TTC549 (cell line): ENCODE measurements around the gene LBHD1.
A peak's percentile ranks its signal among the peaks of the same experiment; 100 is the strongest.
"Not testable (repeated sequence)": the region's sequence is repeated elsewhere in the genome, so short reads cannot be mapped to it uniquely, and the experiment has no call there.

Experiments used
- FAIRE-seq: peaks from 2 replicates; lab custom pipeline; 2012; peaks lifted over from hg19 to GRCh38; lab: Jason Lieb, UNC

Gene LBHD1

DNA sequence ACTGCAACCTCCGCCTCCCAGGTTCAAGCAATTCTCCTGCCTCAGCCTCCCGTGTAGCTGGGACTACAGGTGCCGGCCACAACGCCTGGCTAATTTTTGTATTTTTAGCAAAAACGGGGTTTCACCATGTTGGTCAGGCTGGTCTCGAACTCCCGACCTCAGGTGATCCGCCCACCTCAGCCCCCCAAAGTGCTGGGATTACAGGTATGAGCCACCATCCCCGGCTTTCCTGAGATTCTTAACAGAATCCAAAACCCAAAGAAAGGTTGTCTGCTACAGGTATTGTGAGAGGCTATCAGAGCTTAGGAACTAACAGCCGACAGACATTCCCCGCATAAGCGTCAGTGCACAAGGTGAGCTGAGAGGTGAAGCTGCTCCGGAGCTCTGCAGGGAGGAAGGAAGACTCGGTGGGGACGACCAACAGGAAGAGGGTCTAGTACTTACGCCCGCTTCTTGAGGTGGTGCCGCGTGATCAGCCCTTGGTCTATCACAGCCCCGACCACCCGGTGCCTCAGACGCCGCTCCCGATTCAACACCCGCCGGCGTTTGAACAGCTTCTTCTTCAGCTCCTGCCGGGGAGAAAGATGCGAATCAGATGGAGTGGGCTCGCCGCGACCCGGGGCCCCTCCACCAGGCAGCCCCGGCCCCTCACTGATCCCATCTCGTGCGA lies 7.5 kb downstream of the LBHD1 start:
- no peak for FAIRE-seq

DNA sequence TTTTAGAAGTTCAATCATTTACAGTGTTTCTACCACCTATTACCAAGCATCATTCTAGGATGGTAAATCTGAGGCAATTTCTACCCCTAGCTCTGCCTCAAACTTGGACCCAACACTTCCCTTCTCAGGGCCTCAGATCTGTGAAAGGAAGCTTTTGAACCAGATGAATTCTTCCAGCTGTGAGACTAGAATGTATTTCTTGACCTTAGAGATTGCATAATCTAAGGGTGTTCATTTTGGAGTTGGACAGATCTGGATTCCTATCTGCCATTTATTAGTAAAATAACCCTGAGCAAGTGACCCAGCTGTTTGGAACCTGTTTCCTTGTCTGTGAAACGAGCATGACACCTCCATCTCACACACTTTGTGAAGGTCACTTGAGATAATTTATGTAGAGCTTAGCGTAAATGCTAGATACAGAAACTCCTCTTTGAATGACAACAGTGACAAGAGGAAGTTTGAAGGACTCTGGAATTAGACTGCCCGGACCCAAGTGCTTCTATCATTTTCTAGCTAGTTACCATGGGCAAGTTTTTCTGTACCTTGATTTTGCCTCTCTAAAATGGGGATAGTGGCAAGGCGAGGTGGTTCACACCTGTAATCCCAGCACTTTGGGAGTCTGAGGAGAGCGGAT lies 15.2 kb downstream of the LBHD1 start:
- no peak for FAIRE-seq

DNA sequence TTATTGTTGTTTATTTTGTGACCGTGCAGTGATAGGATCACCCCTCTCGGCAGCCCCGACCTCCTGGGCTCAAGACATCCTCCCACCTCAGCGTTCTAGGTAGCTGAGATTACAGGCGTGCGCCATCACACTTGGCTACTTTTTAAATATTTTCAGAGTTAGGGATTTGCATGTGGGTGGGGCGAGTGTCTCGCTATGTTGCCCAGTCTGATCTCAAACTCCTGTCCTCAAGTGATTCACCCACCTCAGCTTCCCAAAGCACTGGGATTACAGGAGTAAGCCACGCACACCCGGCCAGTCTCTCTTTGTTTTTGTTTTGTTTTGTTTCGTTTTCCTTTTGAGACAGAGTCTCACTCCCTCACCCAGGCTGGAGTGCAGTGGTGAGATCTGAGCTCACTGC lies 17.8 kb downstream of the LBHD1 start:
- no peak for FAIRE-seq

DNA sequence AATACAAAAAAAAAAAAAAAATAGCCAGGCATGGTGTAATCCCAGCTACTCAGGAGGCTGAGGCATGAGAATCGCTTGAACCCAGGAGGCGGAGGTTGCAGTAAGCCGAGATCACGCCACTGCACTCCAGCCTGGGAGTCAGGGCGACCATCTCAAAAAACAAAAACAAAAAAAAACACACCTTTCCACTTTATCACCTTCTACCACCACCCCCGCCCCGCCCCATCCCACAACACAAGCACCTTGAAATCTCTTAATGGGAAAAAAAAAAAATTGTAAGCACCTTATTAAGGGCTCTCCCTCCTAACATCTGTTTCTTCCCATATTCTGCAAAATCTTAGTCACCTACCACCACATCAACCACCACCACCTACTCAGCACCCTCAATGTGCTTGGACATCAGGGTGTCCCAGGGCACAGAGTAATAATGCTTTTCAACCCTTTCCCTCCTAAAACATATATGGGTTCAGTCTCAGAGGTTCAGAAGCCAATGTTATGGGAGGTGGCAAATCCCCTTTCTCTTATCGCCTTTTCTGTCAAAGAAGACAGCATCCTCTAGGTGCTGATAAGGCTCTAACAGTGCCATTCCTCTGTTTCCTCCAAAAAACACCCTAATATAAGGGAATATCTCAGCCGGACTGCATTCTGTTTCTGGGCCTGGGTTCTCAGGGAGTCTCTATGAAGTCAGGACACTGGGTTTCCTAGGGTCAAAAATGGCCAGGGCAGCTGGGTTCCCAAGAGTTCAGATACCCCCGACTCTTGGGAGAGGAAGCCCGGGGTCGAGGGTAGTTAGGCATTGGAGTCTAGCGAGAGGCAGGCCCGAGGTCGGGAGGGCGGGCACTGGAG lies 19.7 kb downstream of the LBHD1 start:
- no peak for FAIRE-seq

DNA sequence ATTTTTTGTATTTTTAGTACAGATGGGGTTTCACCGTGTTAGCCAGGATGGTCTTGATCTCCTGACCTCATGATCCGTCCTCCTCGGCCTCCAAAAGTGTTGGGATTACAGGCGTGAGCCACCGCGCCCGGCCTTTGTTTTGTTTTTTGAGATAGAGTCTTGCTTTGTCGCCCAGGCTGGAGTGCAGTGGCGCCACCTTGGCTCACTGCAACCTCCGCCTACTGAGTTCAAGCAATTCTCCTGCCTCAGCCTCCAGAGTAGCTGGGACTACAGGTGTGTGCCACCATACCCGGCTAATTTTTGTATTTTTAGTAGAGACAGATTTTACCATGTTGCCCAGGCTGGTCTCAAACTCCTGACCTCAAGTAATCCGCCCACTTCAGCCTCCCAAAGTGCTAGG lies 21.8 kb downstream of the LBHD1 start:
- FAIRE-seq = not testable (repeated sequence)

DNA sequence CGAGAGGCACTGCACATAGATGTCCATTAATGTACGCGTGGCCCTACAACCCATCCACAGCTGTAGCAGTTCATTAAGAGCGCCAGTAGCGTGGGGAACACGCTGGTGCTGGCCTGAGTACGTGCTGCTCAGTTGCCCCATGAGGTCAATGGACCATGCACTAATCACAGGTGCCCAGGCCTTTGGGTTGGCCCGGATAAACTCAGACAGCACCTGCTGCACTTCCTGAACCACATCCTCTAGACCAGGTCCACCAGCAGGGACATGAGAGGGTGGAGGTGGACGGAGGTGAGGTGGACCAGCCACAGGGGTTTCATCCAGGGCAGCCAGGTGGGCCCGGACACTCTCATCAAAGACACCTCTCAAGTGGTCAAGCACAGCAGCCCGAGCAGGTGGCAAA lies 22.6 kb downstream of the LBHD1 start:
- FAIRE-seq = no peak

DNA sequence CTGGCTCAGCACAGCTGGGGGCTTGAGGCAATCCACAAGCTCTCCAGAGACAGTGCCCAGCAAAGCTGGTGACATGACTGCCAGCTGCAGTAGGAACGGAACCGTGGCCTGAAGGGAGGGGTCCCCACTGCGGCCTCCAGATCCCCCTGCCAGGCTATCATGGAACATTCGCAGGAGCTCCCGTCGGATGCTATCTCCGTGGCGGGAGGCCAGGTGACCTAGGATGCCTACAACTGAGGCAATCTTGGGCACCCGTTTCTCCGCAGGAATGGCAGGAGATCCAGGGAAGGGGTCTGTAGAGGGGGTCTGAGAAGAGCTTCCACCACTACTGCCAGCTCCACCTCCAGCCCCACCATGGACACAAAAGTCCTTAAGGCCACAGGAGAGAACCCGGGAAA lies 23.1 kb downstream of the LBHD1 start:
- FAIRE-seq = no peak

DNA sequence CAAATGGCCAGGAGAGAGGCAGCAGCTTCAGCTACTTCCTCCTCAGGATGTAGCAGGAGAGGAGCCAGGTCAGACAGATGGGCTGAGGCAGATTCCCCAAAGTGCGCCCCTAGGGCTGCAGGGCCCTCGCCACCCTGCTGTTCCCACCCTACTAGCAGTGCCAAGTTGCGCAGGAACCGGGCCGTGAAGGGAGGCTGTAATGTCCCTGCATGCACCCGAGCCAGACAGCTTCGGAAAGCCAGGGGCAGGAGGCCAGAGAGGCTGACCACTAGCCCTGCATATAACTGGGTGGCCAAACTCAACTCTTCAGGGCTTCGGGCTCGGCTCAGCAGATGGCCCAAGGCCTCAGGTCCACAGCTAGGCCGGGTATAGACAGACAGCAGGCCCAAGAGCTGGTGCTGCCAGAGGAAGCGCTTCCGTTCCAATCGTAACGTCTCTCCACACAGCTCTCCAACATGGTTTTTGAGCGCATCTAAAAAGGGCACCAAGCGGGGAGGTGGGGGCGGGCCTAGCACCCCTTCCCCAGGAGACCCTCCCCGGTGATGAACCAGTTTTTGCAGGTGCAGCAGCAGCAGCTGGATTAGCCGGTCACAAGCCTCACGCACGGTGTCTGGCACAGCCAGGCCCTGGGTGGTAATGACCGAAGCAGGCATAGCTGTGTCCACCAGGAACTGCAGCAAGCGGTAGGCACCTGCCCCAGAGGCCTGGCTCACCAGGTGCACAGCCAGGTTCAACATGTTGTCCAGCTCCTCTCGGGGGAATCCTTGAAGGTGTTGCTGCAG lies 23.7 kb downstream of the LBHD1 start:
- FAIRE-seq = no peak

DNA sequence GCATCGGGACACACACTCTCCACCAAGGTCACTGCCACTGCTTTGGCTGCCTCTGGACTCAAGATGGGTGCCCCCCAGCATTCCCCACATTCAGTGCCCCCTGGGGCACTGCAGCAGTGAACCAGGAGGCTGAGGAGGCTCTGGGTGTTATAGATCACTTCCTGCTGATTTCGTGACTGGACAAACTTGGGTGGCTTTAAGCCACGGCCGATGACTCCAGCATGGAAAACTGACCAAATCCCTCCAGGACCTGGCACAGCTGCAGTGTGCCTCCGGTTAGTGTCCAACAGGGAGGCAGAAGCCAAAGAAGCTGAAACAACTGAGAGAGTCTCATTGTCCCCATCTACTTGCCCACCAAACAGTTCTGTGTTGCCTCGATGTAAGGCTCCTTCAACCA lies 24.5 kb downstream of the LBHD1 start:
- FAIRE-seq = no peak

DNA sequence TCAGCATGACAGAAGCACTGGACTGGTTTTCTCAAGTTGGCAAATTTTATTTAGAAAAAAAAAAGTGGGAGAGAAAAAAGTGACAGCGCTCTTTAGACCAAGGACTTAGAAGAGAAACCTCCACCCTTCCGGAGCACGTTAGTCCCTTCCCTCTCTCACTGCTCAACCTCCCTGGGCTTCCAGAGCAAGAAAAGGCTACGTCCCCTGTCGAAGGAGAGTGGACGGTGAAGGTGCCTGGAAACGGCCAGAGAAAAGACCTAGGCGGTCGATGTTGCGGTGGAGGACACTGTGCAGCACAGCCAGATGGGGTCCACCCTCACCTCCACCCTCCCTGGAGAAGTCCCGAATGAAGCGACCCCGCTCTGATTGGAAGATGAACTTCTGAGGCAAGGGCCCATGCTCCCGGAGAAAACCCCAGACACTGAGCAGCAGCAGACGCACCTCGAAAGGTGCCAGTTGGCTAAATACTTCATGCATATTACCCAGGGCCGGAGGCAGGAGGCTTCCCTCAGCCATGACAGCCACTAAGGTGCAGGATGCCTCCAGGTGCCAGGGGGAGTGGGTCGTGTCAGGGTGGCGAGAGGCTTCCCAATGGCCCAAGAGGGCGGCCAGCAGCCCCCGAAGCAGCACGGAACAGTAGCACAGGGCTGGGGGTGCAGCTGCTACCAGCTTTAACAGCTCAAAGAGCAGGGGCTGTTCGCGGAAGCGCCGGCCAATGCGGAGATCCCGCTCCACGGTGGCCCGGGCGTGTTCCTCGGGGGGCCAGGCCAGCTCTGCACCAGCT lies 25.1 kb downstream of the LBHD1 start:
- no peak for FAIRE-seq

DNA sequence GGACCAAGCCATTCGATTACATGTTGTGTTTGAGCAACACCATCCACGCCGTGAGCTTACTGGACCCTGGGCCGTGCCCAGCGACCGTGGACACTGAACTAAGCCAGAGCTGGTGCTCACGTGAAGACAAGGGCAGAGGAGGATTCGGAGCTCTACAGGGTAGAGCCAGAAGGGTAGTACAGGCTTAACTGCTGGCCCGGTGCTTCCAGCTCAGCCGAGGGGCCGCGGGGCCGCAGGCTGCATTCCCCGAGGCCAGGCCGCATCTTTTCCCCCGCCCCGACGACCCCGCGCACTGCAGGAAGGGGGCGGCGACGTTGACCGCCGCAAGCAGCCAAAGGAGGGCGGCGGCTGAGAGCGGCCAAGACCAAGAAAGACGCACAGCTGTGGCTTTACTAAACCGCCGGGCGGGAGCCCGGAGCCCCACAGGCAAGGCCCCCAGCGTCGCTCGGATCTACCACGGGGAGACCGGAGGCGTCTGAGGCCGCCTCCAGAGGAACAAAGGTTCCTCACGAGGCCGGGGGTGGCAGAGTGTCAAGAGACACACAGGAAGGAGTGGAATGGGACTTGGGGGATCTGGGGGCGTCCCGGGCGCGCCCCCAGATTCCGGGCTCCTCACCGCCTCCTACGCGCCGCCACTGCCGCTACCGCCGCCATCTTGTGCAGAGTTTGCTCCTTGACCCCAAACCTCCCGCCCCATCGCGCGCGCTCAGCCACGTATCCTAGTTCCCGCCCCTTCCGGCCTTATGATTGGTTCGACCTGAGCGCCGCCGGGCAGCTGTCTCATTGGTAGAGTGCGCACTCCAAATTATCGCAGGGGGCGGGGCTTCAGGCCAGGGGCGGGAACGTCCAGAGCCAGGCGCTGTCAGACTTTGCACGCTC lies 25.9 kb downstream of the LBHD1 start, which contains the start of gene GANAB:
Gene GANAB (minus strand): TSS at position 668 of the 879 bp plus-strand sequence. CDS start 14 bp downstream, at position 654.
- FAIRE-seq = peak; percentile 88

DNA sequence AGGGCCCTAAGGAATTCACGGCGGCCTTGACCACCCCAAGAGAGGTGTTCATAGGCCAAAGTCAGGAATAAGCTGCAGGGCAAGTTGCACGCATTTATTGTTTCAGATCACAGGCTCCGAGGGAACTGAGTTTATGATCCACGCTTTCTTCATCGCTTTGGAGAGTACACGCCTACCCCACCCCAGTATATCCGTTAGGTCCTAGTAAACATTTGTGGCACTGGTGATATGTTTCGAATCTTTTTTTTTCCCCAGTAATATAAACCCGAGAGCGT lies 26.5 kb downstream of the LBHD1 start:
- no peak for FAIRE-seq

DNA sequence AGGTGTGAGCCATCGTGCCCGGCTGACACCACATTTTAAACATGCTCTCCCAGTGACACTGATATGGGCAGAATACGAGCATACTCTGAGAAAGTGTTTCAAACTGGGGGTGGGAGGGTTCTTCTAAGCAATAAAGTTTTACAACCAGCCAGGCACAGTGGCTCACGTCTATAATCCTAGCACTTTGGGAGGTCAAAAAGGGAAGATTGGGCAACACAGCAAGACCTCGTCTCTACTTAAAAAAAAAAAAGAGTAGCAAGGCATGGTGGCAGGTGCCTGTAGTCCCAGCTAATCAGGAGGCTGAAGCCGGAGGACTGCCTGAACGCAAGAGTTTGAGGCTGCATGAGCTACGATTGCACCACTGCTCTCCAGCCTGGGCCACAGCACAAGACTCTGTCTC lies 27.8 kb downstream of the LBHD1 start:
- no peak for FAIRE-seq

DNA sequence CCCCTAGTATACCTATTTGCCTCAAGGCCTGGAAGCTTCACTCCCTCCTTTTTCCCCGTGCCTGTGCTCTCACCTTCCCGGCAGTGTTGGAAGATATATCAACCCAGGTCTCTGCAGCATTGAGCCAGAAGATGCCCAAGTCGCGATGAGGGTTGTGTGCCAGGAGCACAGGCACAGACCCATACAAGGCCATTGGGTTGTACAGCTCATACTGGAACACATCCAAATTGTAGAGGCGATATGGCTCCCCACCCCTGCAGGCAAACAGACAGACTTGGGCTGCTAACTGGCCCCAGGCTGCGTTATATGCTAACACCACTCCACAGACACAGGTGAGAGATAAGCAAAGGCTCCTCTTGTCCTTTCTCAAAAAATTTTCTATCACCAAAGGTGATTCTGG lies 39.6 kb downstream of the LBHD1 start:
- no peak for FAIRE-seq

DNA sequence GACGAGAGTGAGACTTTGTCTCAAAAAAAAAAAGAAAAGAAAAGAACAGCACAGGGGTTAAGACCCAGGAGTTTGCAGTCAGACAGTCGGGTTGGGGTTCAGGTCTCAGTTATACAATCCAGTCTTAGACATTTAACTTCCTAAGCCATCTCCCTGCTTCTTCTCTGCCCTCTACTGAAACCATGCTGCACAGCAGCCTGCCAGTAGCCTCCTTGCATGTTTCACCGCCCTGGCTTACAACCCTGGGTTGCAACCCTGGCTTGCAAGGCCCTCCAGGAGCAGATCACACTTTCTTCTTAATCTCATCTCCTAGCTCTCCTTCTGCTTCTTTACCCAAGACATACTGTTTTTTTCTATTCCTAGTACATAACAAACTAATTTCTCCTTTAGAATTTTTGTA lies 44.4 kb downstream of the LBHD1 start:
- FAIRE-seq = no peak

DNA sequence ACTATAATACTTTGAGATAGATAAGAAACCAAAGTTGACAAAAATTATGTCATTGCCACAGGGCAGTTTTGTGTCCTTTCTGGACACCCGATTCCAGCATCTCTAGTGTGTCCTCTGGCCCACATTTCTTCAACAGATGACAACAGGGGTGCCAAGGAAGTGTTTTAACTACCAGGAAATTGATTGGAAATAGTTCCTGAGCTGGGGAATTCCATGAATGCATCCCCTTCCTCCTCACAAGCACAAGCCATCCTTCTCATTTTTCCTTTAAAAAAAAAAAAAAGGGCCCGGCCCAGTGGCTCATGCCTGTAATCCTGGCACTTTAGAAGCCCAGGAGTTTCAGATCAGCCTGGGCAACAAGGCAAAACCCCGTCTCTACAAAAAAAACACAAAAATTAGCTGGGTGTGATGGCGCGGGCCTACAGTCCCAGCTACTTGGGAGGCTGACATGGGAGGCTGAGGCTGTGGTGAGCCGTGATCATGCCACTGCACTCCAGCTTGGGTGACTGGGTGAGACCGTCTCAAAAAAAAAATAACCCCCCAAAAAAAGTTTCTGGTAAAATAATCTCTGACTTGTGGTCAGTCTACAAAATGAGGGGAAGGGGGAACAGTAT lies 49.5 kb downstream of the LBHD1 start:
- FAIRE-seq = no peak

DNA sequence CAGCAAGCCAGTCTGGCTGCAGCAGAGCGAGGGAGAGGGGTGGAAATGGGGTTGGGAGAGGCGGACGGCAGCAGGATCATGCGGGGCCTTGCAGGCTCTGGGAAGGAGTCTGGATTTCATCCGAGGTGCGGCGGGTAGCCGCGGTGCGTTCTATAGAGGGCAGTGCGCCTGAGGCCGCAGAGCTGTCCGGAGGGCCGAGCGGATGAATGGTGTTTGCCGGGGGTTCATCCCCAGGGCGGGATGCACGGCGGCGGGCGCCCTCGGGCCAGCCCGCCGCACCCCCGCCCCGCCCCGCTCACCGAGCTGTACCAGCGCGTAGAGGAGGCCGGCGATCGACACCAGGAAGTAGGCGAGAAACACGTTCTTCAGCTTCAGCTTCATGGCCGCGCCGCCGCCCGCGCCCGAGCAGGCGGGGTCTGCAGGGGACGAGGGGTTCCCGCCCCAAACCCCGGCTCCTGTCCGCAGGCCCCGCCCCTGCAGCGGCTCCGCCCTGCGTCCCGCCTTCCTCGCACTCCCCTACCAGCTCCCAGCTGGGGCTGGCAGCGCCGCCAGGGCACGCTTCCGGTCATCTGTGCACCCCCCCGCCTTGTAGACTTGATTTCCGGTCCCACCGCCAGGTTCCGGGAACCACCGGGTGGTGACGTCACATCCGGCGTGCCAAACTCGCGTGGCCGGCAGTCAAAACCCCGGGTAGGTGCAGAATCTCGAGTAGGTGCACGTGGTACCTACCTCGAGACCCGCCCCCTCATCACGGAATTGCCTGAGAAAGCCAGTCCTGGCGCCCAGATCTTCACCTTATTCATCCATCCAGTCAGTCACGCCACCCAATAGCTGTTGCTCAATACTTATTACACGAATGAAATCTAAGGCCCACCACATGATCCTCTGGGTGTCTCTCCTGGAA lies 50.2 kb downstream of the LBHD1 start, which contains the start of gene B3GAT3:
Gene B3GAT3 (minus strand): TSS at position 420 of the 904 bp plus-strand sequence. CDS start 39 bp downstream, at position 381.
- peak; percentile 49 for FAIRE-seq

DNA sequence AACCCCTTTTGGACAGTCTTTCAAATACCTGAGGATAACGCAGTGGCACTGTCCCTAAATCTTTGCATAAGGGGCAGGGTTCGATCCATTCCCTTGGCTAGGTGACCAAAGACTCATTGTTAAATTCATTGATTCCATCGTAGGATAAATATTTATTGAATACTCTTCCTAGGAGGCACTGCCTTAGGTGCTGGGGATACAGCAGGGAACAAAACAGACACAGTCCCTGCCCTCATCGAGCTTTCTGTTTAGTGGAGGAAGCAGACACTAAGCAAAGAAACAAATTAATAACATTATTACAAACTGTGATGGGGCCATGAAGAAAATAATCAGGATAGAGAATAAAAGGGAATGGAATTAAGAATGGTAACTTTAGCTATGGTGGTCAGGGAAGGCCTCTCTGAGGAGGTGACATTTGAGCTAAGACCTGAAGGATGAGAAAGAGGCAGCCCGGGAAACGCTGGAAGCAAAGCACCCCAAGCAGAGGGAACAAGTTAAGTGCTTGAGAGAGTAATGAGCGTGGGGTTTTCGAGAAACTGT lies 51.0 kb downstream of the LBHD1 start:
- no peak for FAIRE-seq

DNA sequence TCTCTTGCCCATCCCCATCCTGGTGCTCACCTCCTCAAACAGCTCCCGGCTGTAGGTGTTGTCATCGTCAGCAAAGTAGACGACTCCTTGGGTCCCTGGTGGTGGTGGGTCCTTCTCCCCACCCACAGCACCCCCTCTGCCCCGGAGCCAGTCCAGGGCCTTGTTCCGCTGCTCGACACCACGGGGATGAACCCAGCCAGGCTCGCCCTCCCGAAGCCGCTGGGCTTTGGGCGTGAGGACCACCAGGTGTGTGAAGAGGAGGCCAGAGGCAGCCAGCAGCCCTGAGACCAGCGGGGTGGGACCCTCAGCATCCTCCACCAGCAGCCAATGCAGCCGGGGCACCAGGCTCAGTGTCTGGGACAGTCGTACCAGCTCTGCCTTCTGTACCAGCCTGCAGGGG lies 55.1 kb downstream of the LBHD1 start:
- not testable (repeated sequence) for FAIRE-seq
